SH-SY5Y (cell line): Measurements from ENCODE around the gene CD47.

Source experiments
- GATA2 ChIP-seq: IDR thresholded peaks from 2 replicates; pipeline ENCODE4 v1.6.1; 2011; ENCODE audit warnings: mild to moderate bottlenecking, low read depth, low read length
- GATA3 ChIP-seq: IDR thresholded peaks from 2 replicates; pipeline ENCODE4 v1.6.1; 2011; ENCODE audit warnings: low read depth, mild to moderate bottlenecking, low read length, moderate library complexity

Gene CD47

DNA sequence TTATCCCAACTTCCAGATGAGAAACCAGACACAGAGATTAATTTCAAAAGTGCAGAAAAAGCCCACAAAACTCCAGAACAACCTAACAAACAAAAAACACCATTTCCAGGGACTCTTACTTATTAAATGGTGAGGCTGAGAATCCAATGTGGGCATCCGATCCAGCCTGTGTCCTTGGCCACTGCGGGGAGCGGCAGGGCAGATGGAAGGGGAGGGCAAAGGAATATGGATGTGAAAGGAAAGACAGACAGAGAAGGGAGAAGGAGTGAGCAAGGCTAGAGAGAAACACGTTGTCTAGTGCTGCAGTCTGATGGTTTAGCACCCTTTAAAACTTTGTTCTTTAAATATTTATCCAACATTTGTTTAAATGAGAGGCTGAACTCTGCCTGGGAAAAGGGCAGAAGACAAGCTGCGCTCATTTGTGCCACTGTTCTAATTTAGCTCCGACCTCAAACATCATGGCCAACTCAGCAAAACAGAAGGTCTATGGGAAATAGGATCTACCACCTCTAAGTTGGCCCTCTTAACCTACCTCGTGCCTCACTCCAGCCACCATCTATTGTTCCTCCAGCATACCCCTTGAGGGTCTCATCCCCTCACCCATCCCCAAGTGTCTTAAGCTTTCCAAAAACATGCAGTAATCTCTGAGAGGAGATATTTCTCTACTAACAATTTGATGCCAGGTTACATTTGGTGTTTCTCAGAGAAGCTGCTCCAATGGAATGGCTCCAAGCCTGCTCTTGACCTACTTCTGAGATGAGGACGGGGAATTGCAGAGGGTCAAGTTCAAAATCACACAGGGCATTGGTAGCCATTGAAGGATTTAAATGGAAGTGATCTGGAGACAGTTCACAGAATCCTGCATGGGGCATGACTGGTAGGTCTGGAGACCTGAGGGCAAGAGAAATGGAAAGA, 77.4 kb downstream of the CD47 start:
- TF ChIP-seq GATA2 (no peak), GATA3 (no peak)

- TF ChIP-seq GATA2: no peak
- no peak for TF ChIP-seq GATA3
Observed at GRCh38 chr3:108012304-108012703, 78.5 kb downstream of the CD47 start.

- TF ChIP-seq GATA2 (no peak), GATA3 (no peak)
Observed at GRCh38 chr3:108011616-108012015, 79.2 kb downstream of the CD47 start.

- TF ChIP-seq GATA3 (no peak), GATA2 (no peak)
Observed at GRCh38 chr3:108008931-108009639, 81.7 kb downstream of the CD47 start.

GRCh38 chr3:108008106-108008505, 82.7 kb downstream of the CD47 start:
- no peak for TF ChIP-seq GATA3
- TF ChIP-seq GATA2: no peak

- TF ChIP-seq GATA3 (no peak), GATA2 (no peak)
Observed at GRCh38 chr3:108006881-108007331, 83.9 kb downstream of the CD47 start.

- TF ChIP-seq GATA2 (0 out of 2 replicates have a peak, but pooled peaks have one; percentile 9), GATA3 (no peak)
Observed at GRCh38 chr3:108006077-108006771, 84.6 kb downstream of the CD47 start.

- TF ChIP-seq GATA2 (no peak), GATA3 (no peak)
Observed at GRCh38 chr3:108004647-108005046, 86.2 kb downstream of the CD47 start.

GRCh38 chr3:108001457-108001856, 89.4 kb downstream of the CD47 start:
- TF ChIP-seq GATA2 (no peak), GATA3 (no peak)

DNA sequence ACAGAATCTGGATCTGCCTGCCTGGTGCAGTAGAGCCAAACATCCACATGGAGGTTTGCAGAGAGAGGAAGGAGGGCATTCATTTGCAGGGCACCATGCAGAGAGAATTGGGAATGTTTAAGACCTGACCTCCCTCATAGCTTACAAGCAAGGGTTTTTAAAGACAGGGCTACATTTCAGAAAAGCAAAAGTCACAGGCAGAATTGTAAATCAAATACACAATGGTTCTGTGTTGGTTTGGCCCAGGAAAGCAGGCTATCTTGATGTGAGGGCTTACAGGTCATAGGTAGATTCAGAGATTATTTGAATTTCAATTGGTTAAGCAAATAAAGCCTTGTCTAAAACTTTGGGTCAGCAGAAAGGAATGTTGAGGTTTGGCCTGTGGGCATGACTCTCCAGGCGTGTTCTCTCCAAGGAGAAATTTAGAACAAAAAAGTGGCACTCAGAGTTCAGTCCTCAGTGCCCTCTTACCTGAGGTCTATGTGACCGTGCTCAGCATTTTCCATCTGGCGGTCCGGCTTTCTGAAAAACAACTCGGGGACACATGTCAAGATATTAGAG, 91.5 kb downstream of the CD47 start:
- TF ChIP-seq GATA2 (no peak), GATA3 (no peak)

DNA sequence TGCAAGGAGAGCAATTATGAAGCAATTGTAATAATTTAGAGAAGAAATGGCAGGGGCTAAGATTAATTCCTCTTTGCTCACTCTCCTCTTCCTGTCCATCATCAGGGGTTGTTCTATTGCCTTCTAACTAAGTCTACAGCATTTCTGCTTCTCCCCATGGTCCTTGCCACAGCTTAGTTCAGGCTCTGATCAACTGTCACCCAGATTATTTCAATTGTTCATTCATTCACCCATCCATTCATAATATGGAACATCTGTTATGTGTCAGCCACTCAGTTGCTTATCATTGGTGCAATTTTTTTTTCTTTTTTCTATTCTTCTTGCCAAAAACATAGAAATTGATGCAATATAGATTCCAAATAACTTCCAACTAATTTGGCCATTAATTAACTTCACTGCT, 93.2 kb downstream of the CD47 start:
- no peak for TF ChIP-seq GATA2
- no peak for TF ChIP-seq GATA3

DNA sequence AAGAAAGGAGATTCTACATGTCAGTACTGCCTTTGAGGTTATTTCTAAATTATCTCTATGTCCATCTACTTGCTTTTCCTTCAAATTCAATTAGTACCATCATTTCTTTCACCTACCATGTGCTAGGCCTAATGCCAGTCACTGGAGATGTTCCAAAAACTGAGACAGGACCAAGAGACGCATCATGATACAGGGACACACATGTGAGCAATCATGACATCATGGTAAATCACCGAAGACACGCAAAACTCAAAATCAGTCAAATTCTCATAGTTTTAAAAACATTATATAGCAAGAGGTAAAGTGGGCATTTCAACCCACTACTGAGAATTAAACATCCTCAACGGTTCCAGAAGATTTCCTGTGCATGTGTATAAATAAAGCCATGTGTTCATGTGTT, 95.0 kb downstream of the CD47 start:
- TF ChIP-seq GATA2 (no peak), GATA3 (no peak)

GRCh38 chr3:107994956-107995715, 95.7 kb downstream of the CD47 start:
- TF ChIP-seq GATA3 (no peak), GATA2 (no peak)
